ENCODE measurements around the gene CLPSL2.

CLPSL2 gene

DNA sequence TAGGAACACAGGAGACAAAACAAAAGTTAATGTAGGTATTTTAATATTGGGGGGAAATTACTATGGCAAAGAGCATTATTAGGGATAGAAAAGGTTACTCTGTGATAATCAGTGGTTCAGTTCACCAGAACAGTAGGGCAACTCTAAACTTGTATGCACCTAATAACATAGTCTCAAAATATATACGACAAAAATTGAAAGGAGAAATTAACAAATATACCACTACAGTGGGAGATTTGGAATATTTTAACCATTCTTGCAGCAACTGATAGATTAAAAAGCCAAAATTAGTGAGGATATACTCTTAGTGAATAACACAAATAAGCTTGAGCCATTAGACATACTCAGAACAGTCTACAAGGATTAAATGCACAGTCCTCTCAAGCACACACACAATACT lies 28.5 kb upstream of the CLPSL2 start:
- no peak for DNase-seq

DNA sequence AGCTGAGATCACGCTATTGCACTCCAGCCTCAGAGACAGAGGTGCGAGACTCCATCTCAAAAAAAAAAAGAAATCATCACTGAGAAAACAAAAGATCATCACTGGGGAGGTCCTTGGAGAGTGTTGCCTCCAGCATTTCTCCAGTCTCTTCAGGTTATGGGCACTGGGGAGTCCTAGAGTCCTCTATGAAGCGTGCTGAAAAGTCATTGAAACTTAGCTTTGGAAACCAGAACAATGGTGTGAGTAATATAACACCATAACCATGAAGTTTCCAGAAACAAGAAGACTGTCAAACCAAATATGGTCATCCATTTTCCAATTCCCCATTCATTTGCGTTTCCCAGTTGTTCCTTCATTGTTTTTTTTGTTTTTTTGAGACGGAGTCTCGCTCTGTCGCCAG lies 25.8 kb upstream of the CLPSL2 start:
- DNase-seq: no peak

DNA sequence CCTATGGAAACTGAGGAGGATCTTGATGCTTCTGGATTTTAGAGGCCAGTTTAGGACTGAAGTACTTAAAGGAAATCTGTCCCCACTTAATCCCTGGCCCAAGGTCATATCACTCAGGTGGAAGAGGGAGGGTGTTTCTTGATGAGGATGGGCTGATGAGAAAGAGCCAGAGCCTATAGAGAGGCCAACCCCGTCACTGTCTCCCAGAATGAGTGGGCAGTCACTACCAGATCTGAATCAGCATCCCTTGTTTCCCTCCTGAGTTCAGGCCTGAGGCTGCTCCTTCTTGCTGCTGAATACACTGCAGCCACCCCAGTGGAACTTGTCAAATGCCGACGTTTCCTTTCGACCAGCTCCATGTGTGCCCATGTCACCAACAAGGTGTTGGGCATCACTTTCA lies 24.8 kb upstream of the CLPSL2 start:
- no peak for DNase-seq

DNA sequence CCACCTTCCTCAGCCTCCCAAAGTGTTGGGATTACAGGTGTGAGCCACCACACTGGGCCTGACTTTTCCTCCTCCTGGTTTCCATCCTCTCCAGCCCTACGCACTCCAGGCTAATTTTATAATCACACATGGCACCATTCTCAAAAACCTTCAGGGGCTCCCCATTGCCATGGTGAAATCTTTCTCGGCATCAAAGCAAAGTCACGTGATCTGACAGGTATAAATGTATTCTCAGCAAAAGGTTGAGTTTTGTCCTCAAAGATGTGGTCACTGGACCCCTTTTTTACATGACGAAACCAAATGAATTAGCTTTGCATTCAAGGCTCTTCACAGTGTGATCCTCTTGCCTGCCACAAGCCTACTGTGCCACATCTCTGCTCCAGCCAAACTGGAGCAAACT lies 24.1 kb upstream of the CLPSL2 start:
- no peak for DNase-seq

DNA sequence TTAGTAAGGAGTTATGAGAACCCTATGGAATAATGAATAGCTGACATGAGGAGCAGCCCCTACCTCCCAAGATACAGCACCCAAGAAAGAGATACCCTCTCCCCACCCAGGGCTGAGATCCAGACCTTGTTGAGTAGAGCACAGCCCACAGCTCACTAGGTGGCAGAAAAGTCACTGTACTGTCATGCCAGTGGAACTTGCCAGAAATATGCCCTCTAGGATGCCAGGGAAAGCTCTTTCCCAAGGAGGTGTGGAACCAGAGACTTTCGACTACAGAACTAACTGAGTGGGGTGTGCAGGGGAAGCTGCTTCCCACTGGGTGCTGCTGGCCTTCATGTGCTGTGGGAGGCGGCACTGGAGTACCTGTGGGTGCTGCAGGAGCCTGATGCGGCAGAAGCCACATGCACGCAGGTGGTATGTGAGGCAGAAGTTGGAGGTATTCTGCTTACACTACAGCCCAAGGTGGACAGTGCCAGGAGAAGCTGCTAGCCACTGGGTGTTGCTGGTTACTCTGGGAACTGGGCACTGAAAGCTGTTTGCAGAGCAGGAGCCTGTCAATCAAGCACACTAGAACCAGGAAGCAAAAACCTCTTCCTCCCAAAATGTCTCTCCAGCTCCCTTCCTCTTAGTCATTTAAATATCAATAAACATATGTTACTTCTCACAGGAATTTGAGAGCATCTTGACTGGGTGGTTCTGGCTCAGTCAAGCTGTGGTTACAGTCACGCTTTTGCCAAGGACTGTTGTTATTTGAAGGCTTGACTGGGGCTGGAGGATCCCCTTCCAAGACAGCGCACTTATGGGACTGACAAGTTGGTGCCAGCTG lies 21.7 kb upstream of the CLPSL2 start:
- DNase-seq: no peak

DNA sequence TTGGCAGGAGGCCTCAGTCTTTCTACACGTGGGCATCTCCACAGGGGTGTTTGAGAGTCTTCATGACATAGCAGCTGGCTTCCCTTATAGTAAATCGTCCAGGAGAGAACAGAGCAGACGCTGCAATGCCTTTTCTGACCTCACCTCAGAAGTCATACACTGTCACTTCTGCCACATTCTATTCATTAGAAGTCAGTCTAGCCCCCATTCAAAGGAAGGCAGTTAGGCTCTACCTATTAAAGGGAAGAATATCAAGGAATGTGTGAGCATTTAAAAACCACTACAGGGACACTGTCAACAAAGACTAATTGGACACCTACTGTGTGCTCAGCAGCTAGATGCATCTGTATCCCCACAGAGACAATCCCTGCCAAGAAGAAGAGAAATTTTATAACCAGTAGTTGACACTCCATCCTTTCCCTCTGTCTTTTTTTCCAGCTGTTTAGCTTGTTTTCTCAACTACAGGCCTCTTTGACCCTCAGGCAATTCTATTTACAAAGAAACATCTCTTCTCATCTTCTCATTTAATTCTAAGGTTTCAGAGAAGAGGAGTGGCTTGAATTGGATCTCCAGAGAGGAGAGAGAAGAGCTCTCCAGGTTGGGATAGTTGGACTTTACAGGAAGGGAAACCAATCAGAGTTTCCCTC lies 21.0 kb upstream of the CLPSL2 start:
- no peak for DNase-seq

DNA sequence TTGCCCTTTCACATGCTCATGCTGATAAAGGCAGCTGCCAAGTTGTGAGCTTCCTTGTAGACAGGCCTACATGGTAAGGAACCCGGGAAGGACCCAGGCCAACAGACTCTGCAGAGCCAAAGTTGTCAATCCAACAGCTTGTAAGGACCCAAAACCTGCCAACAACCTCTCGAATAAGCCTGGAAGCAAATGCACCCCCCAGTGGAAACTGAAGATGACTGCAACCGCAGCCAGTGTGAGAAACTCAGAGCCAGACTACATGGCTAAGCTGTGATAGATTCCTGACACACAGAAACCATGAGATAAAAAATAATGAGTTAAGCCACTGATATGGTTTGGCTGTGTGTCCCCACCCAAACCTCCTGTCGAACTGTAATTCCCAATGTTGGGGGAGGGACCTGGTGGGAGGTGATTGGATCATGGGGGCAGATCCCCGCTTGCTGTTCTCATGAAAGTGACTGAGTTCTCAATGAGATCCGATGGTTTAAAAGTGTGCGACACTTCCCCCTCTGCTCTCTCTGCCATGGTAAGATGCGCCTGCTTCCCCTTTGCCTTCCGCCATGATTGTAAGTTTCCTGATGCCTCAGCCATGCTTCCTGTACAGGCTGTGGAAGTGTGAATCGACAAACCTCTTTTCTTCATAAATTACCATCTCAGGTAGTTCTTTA lies 18.8 kb upstream of the CLPSL2 start:
- no peak for DNase-seq

DNA sequence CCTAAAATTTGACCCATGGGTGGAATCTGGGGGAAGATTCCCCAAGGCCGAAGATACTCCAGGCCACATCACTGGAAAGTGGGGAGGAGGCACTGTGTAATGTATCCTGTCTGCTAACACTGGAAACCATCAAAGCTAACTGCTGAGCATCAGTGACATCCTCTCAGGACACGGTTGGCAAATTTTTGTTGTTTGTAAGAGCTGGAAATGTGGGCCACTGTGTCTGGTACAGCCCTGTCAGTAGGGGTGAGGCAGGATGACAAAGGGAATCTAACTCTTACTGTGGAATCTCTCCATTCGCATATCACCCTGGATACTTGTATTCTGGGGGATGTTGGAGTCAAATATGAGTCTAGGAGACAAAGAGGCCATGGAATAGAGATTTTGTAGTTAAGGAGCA lies 17.0 kb upstream of the CLPSL2 start:
- no peak for DNase-seq

DNA sequence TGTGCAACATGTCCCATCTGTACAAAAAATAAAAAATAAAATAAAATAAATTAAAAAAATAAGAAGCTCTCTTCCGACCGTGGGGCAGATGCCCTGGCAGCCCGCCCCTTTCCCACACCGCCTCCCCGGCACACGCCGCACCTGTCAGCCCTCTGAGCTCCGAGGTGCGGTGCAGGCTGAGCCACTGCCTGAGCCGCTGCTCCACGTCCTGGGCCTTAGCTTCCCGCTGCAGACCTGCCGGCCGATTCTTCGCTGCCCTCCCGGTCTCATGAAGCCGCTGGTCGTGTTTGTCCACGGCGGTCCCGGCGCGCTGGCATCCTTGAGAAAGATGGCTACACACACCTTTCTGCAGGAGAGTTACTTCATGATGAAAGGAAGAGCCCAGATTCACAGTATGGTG lies 10.7 kb upstream of the CLPSL2 start:
- DNase-seq: no peak

DNA sequence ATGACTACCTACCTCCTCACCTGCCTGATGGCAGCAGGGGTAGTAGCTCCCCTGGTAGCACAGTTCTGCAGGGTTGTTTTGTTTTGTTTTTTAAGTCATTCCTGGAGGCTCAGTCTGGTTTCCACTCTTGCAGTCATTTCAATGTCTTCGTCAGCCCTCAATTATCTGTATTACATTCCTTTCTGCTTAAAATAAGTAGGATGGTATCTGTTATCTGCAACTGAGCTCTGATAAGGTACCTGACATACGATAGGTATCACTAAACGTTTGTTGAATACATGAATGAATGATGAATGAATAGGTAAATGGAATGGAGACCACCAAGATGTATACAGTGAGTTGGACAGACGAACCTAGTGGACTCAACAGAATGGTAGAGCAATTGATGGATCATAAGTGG lies 7.2 kb upstream of the CLPSL2 start:
- DNase-seq: no peak

DNA sequence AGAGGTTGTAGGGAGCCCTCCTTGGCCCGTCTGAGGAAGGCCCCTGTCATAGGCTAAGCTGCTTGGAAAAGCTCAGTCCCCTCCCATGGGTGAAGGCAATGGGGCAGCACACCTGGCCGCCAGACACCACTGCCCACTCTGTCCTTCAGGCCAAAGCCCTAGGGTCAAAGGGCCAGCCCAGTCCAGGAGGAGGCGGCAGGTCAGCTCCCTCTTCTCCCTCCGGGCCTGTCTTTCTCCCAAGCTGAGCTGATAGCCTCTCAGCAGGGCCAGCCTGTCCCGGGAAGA lies 5.1 kb upstream of the CLPSL2 start:
- no peak for DNase-seq

DNA sequence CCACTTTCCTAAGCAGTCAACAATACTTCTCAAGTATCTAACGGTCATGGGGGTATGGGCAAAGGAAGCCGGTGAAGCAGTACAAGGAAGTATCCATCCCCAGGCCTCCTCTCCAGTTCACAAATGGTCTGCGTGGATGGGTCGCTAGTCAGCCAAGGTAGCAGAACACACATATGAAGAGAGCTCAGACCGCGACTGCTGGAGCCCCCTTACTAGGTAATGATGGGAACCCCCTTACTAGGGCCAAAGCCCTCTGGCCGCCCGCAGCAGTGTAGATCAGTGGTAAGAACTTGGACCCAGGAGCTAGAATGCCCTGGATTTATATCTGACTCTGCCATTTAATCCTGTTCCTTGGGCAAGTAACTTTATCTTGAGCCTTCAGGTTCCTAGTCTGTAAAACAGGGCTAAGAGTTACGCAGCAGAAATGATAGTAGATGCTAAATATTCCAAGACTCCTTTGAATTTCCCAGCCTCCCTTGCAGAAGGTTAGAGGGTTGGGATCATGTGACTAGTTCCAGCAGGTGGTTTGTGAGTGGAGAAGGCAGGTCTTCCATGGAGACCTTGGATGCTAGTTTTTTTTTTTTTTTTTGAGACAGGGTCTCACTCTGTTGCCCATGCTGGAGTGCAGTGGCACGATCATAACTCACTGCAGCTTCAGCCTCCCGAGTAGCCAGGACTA lies 2.1 kb upstream of the CLPSL2 start:
- DNase-seq: no peak

DNA sequence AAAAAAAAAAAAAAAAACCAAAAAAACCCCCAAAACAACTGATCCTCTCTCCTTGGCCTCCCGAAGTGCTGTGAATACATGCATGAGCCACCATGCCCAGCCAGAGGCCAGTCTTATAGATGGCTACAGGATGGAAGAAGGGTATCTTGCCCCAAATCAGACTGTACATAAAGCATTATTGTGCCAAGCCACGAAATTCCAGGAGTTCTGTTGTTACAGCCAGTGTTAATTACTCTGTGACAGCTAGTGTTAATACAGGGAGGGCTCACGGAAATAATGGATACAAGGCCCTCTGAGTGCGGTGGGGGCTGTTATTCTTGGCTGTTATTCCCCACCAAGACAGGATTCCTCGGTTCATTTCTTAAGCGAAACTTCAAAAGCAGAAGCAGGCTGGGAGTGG lies 1.4 kb upstream of the CLPSL2 start:
- no peak for DNase-seq

DNA sequence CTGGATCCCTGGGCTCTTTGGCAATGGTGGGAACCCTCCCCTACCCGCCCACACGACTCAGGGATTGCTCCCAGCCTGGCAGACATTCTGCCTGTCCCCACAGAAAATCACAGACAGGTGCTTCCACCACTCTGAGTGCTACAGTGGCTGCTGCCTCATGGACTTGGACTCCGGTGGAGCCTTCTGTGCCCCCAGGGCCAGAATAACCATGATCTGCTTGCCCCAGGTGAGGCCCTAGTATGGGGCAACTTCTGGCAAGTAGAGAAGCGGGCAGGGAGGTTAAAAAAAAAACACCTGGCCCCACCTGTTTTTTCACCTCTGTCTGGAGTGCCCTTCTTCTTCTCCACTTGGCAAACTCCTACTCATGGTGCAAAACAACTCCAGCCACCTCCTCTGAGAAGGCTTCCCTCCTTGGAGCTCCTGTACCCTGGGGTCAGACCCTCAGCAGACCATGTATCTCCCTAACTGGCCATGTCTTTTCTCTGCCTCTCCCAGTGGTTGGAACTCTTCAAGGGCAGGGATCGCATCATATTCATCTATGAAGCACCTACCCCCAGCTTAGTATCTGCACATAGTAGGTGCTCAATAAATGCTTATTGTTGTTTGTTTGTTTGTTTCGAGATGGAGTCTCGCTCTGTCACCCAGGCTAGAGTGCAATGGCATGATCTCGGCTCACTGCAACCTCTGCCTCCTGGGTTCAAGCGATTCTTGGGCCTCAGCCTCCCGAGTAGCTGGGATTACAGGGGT lies 1.1 kb downstream of the CLPSL2 start:
- DNase-seq: no peak

DNA sequence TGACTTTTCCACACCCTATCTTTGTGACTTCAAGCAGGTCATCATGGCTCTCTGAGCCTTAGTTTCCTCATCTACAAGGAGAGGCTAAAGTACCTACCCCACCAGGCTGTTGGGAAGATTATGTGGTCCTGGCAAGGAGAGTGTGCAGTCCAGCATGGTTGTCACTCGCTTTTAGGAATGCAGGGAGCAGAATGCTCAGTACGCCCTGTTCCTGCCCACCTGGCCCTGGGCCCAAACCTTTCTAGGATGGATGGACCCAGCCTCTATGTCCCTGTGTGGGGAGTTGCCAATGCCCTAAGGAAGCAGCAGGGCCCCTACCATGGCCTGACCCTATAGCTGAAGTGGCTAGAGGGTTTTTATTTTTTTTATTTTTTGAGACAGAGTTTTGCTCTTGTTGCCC lies 2.0 kb downstream of the CLPSL2 start:
- DNase-seq: no peak

DNA sequence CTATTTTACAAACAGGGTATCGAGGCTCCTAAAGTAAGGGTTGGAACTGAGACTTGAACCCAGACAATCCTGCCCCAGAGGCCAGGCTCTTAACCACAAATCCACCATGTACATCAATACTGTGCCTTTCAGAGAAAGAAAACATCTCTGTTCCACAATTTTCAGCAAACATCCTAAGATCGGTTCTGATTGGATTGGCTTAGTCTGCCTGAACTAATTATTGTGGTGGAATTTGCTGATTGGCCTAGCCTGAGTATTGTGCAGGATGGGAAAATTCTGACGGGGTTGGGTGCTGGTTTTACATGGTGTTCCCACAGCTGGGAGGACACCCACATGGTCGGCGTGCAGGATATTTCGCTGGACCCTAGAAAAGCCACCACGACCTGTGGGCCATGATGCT lies 4.3 kb downstream of the CLPSL2 start, which contains the start of gene CLPSL1:
Gene CLPSL1, plus strand, starts transcription at position 301 of the 400 bp plus-strand sequence. Its CDS starts 92 bp downstream, at position 393.
- no peak for DNase-seq

DNA sequence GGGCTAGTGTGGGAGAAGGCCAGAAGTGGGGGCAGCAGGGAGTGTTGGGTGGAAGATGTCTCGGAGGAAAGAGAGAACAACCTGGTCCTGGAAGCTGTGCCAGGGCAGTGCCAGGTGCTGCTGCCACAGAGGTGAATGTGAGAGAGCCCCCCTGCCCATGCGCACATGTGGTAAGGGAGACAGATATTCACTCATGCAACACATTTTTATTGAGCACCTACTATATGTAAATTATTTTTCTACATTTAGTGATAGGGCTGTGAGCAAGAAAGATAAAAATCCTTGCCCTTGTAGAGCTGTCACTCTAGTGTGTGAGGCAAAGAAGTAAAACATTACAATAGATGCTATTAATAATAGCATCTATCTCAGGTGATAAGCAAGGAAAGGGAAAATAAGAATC lies 4.9 kb downstream of the CLPSL2 start:
- DNase-seq: no peak

DNA sequence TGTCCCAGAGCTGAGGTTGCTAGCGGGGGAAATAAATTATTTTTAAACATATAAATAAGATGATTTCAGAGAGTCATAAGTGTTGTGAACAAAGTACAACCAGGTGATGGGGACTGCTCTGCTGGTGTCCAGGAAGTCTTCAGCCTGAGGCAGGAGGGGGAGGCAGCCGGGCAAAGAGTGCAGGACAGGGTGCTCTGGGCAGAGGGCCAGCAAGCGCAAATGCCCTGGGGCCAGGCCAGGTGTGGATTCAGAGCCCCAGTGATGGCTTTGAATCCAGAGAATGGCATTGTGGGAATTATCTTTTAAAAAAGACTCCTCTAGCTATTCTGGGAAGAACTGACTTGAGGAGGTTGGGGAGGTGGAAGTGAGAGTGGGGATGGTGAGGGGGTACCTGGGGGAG lies 6.0 kb downstream of the CLPSL2 start:
- DNase-seq: no peak

DNA sequence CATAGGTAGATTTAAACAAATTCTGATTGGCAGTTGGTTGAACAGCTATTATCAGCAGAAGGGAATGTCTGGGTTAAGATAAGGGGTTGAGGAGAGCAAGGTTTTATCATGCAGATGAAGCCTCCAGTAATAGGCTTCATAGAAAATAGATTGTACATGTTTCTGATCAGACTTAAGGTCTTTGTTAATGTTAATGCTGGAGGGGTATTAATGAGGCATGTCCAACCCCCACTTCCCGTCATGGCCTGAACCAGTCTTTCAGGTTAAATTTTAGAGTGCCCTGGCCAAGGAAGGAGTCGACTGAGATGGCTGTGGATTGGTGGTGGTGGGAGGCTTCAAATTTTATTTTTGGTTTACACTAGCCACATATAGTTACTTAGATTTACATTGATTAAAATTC lies 7.8 kb downstream of the CLPSL2 start:
- DNase-seq: no peak

DNA sequence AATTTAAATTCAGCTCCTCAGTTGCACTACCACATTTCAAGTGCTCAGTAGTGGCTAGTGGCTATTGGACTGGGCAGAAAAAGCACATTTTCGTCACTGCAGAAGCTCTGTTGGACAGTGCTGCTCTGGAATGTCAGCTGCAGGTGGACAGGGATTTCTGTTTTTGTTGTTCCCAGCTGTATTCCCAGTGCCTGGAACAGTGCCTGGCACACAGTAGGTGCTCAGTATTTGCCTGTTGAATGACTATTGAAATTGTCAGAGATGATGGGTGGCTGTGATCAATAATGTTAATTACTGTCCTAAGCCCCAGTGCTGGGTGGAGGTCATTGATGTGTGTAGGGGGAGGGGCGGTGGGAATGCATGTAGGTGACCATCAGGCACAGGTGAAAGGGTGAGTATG lies 9.9 kb downstream of the CLPSL2 start:
- no peak for DNase-seq

DNA sequence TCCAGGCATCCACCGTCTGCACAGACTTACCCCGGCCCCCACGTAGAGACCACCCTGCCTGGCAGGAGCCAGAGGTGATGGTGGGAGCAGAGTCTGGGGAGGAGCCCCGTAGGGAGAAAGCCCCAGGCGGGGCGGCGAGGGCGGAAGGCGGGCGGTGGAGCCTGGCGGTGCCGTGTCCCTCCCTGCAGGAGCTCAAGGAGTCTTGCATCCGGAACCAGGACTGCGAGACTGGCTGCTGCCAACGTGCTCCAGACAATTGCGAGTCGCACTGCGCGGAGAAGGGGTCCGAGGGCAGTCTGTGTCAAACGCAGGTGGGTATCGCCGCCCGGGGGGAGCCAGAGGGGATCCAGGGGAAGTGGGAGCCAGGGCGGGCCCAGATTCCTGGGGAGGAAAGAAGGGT lies 10.4 kb downstream of the CLPSL2 start:
- DNase-seq: no peak

DNA sequence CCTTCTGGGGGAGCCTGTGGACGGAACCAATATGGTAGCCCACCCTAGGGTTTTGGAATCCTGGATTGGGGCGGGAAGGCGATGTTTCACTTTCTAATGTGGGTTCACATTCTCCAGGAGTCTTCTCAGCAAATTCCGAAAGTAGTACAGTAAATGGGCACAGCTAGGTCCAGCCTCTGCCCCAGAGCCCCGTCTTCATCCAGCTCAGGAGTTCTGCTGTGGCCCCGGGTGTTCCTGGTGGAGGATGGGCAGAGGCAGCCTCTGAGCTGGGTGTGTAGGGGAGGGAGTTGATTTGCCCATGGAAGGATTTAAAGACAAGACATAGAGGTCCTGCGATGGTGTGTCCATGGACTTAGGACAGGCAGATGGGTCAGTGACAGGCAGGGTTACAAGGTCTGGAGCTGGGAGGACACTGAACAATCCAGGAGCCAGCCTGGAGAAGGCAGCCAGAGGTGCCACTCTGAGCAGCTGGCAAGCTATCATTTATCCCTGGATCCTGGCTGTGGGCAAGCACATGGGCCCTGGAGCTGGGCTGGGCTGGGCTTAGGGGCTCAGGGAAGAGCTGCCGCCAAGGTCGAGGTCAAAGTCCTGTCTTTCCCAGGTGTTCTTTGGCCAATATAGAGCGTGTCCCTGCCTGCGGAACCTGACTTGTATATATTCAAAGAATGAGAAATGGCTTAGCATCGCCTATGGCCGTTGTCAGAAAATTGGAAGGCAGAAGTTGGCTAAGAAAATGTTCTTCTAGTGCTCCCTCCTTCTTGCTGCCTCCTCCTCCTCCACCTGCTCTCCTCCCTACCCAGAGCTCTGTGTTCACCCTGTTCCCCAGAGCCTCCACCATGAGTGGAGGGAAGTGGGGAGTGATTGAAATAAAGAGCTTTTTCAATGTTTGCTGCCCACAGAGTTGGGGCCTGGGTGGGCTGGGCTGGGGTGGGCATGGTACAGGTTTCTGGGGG lies 11.1 kb downstream of the CLPSL2 start:
- no peak for DNase-seq
